GM13976 (cell line): ENCODE data around the gene PPP2R3A.
"Not testable (repeated sequence)": the region's sequence is repeated elsewhere in the genome, so short reads cannot be mapped to it uniquely, and the experiment has no call there.

Source experiments
- DNase-seq: peaks from one replicate; pipeline ENCODE4 v3.0.0; 2012; ENCODE audit warnings: low spot score
- CTCF ChIP-seq: IDR thresholded peaks from 2 replicates; pipeline ENCODE4 v1.5.1; 2012; ENCODE audit warnings: borderline replicate concordance, mild to moderate bottlenecking; ENCODE audit not compliant: insufficient read depth; ENCODE audit errors: extremely low read depth, missing control alignments, control extremely low read depth
- in situ Hi-C: fragments of 300-500 bp; cut with MboI; formaldehyde crosslinking; loops from one replicate; pipeline ENCODE4 v1.12.0; 2022; ENCODE audit warnings: low sequenced_read_pairs, mixed read lengths, inconsistent platforms; ENCODE audit not compliant: unreplicated experiment

The PPP2R3A gene

GRCh38 chr3:136075811-136076210 is 110.3 kb downstream of the PPP2R3A start:
- no peak for DNase-seq
- in situ Hi-C loops = loop anchor here (10.0 kb wide), 2 partner anchors 319 to 679 kb away; partner anchors contain the start of gene STAG1
- TF ChIP-seq CTCF = no peak

- in situ Hi-C loops = loop anchor here (10.0 kb wide), 2 partner anchors 316 to 676 kb away; partner anchors contain the start of gene STAG1
- TF ChIP-seq CTCF = peak; percentile 35
- peak; percentile 43 for DNase-seq
Observed at GRCh38 chr3:136078421-136079364, 113.2 kb downstream of the PPP2R3A start.

GRCh38 chr3:136083641-136084382 is 118.3 kb downstream of the PPP2R3A start:
- DNase-seq, in situ Hi-C loops: not testable (repeated sequence)

GRCh38 chr3:136085067-136085466 is 119.5 kb downstream of the PPP2R3A start:
- in situ Hi-C loops, DNase-seq: not testable (repeated sequence)

GRCh38 chr3:136093771-136094170 is 128.2 kb downstream of the PPP2R3A start:
- TF ChIP-seq CTCF = no peak
- in situ Hi-C loops = no loop called here
- DNase-seq = no peak

- DNase-seq = no peak
- TF ChIP-seq CTCF = no peak
- in situ Hi-C loops = no loop called here
Observed at GRCh38 chr3:136105044-136105443, 139.5 kb downstream of the PPP2R3A start.

GRCh38 chr3:136106101-136106500 is 140.6 kb downstream of the PPP2R3A start:
- no peak for DNase-seq
- in situ Hi-C loops = no loop called here
- no peak for TF ChIP-seq CTCF
